BLaER1 (cell line): Measurements from ENCODE around the gene BCL11A.

Source experiments
- H3K27ac ChIP-seq: shearing (Covaris generic); formaldehyde crosslinking; 2 replicates; pipeline ENCODE4 v1.8.1; 2022
- H3K27me3 ChIP-seq: shearing (Covaris generic); formaldehyde crosslinking; 2 replicates; pipeline ENCODE4 v1.8.1; 2022
- H3K36me3 ChIP-seq: shearing (Covaris generic); formaldehyde crosslinking; 2 replicates; pipeline ENCODE4 v1.8.1; 2022
- H3K4me1 ChIP-seq: shearing (Covaris generic); formaldehyde crosslinking; 2 replicates; pipeline ENCODE4 v1.8.1; 2022
- H3K4me2 ChIP-seq: shearing (Covaris generic); formaldehyde crosslinking; 2 replicates; pipeline ENCODE4 v1.8.1; 2022
- H3K4me3 ChIP-seq: shearing (Covaris generic); formaldehyde crosslinking; 2 replicates; pipeline ENCODE4 v1.8.1; 2022
- H3K9ac ChIP-seq: shearing (Covaris generic); formaldehyde crosslinking; 2 replicates; pipeline ENCODE4 v1.8.1; 2022
- H3K9me3 ChIP-seq: shearing (Covaris generic); formaldehyde crosslinking; 2 replicates; pipeline ENCODE4 v1.8.1; 2022
- H4K20me1 ChIP-seq: shearing (Covaris generic); formaldehyde crosslinking; 2 replicates; pipeline ENCODE4 v1.8.1; 2022
- Cebpa-rat ChIP-seq: shearing (Covaris generic); IDR thresholded peaks from 2 replicates; pipeline ENCODE4 v1.8.1; 2022

Gene BCL11A

GRCh38 chr2:60520151-60520876 is 33.1 kb downstream of the BCL11A start:
- Histone ChIP-seq H3K4me1 (peaks cover 79% of the 10 kb centered on the region), H3K36me3 (peaks cover 97% of the 10 kb centered on the region), H3K9me3 (no peaks in the 10 kb centered on the region), H4K20me1 (peaks cover 100% of the 10 kb centered on the region), H3K4me2 (no peak overlapping the region), H3K27me3 (no peaks in the 10 kb centered on the region), H3K9ac (no peak overlapping the region), H3K4me3 (no peak overlapping the region), H3K27ac (no peak overlapping the region)
- TF ChIP-seq Cebpa-rat: no peak

GRCh38 chr2:60519231-60519863 is 34.1 kb downstream of the BCL11A start:
- no peak overlapping the region for H3K27ac ChIP-seq

GRCh38 chr2:60518567-60518966 is 34.9 kb downstream of the BCL11A start:
- Histone ChIP-seq H3K36me3 (peaks cover 97% of the 10 kb centered on the region), H3K9ac (no peak overlapping the region), H3K27ac (0 out of 2 replicates have a peak overlapping the region, but pooled peaks have one; percentile 16), H3K4me2 (no peak overlapping the region), H3K4me3 (no peak overlapping the region), H3K4me1 (peaks cover 79% of the 10 kb centered on the region), H3K9me3 (no peaks in the 10 kb centered on the region), H3K27me3 (no peaks in the 10 kb centered on the region), H4K20me1 (peaks cover 100% of the 10 kb centered on the region)
- TF ChIP-seq Cebpa-rat: no peak

More at GRCh38 chr2:60519231-60519863, 34.1 kb downstream of the BCL11A start:
- peaks cover 97% of the 10 kb centered on the region for H3K36me3 ChIP-seq
- H3K9me3 ChIP-seq: no peaks in the 10 kb centered on the region
- no peak overlapping the region for H3K4me3 ChIP-seq
- H3K4me1 ChIP-seq: peaks cover 79% of the 10 kb centered on the region
- TF ChIP-seq Cebpa-rat: no peak
- H3K9ac ChIP-seq: no peak overlapping the region
- peaks cover 100% of the 10 kb centered on the region for H4K20me1 ChIP-seq
- no peaks in the 10 kb centered on the region for H3K27me3 ChIP-seq
- no peak overlapping the region for H3K4me2 ChIP-seq

- Histone ChIP-seq H3K9me3 (no peaks in the 10 kb centered on the region), H3K4me2 (peak overlapping the region; percentile 29), H3K4me3 (no peak overlapping the region), H3K27ac (no peak overlapping the region), H3K9ac (no peak overlapping the region), H4K20me1 (peaks cover 100% of the 10 kb centered on the region), H3K36me3 (peaks cover 98% of the 10 kb centered on the region), H3K4me1 (peaks cover 83% of the 10 kb centered on the region), H3K27me3 (no peaks in the 10 kb centered on the region)
- no peak for TF ChIP-seq Cebpa-rat
These were observed 36.0 kb downstream of the BCL11A start for GRCh38 chr2:60517446-60517845.

GRCh38 chr2:60516826-60517225 is 36.6 kb downstream of the BCL11A start:
- H3K4me2 ChIP-seq: peak overlapping the region; percentile 64
- H3K36me3 ChIP-seq: peaks cover 99% of the 10 kb centered on the region
- no peak overlapping the region for H3K27ac ChIP-seq

GRCh38 chr2:60516383-60516811 is 37.1 kb downstream of the BCL11A start:
- Histone ChIP-seq H3K36me3 (peaks cover 99% of the 10 kb centered on the region), H3K27me3 (no peaks in the 10 kb centered on the region), H3K4me2 (peak overlapping the region; percentile 64), H3K9me3 (no peaks in the 10 kb centered on the region), H4K20me1 (peaks cover 100% of the 10 kb centered on the region), H3K4me3 (no peak overlapping the region), H3K9ac (no peak overlapping the region), H3K4me1 (peaks cover 83% of the 10 kb centered on the region), H3K27ac (no peak overlapping the region)
- TF ChIP-seq Cebpa-rat: no peak

More at GRCh38 chr2:60516826-60517225, 36.6 kb downstream of the BCL11A start:
- Histone ChIP-seq H3K9ac (no peak overlapping the region), H4K20me1 (peaks cover 100% of the 10 kb centered on the region), H3K9me3 (no peaks in the 10 kb centered on the region), H3K27me3 (no peaks in the 10 kb centered on the region), H3K4me3 (no peak overlapping the region), H3K4me1 (peaks cover 83% of the 10 kb centered on the region)
- TF ChIP-seq Cebpa-rat: no peak

GRCh38 chr2:60515721-60516226 is 37.7 kb downstream of the BCL11A start:
- Histone ChIP-seq H3K9ac (no peak overlapping the region), H3K4me3 (no peak overlapping the region), H3K27me3 (no peaks in the 10 kb centered on the region), H3K4me2 (peak overlapping the region; percentile 64), H3K4me1 (peaks cover 85% of the 10 kb centered on the region), H3K36me3 (peaks cover 97% of the 10 kb centered on the region), H3K9me3 (no peaks in the 10 kb centered on the region), H4K20me1 (peaks cover 100% of the 10 kb centered on the region), H3K27ac (peak overlapping the region; percentile 33; the same call in 1 of the 2 replicates)
- no peak for TF ChIP-seq Cebpa-rat

GRCh38 chr2:60513996-60514395 is 39.5 kb downstream of the BCL11A start:
- Histone ChIP-seq H3K27me3 (no peaks in the 10 kb centered on the region), H3K27ac (peak overlapping the region; percentile 52; the same call in 1 of the 2 replicates), H3K9ac (no peak overlapping the region), H3K9me3 (no peaks in the 10 kb centered on the region), H3K36me3 (peaks cover 97% of the 10 kb centered on the region), H3K4me3 (no peak overlapping the region), H3K4me2 (peak overlapping the region; percentile 67; the same call in 1 of the 2 replicates), H4K20me1 (peaks cover 100% of the 10 kb centered on the region), H3K4me1 (peaks cover 100% of the 10 kb centered on the region)
- TF ChIP-seq Cebpa-rat: no peak

GRCh38 chr2:60513191-60513590 is 40.3 kb downstream of the BCL11A start:
- Histone ChIP-seq H3K36me3 (peaks cover 97% of the 10 kb centered on the region), H3K4me3 (no peak overlapping the region), H3K27ac (0 out of 2 replicates have a peak overlapping the region, but pooled peaks have one; percentile 52), H3K27me3 (no peaks in the 10 kb centered on the region), H3K9ac (no peak overlapping the region), H3K9me3 (no peaks in the 10 kb centered on the region), H3K4me2 (peak overlapping the region; percentile 67), H3K4me1 (peaks cover 100% of the 10 kb centered on the region), H4K20me1 (peaks cover 100% of the 10 kb centered on the region)
- no peak for TF ChIP-seq Cebpa-rat

- Histone ChIP-seq H3K27ac (0 out of 2 replicates have a peak overlapping the region, but pooled peaks have one; percentile 8), H3K4me3 (no peak overlapping the region), H4K20me1 (peaks cover 100% of the 10 kb centered on the region), H3K9me3 (no peaks in the 10 kb centered on the region), H3K4me2 (peak overlapping the region; percentile 67), H3K36me3 (peaks cover 93% of the 10 kb centered on the region), H3K9ac (no peak overlapping the region), H3K4me1 (peaks cover 100% of the 10 kb centered on the region), H3K27me3 (no peaks in the 10 kb centered on the region)
- TF ChIP-seq Cebpa-rat: no peak
These were observed 40.8 kb downstream of the BCL11A start for GRCh38 chr2:60512641-60513040.
